Upper lobe of left lung (tissue), 6 donors: ENCODE results near the gene ARHGAP21. TPM values are rescaled to one million over a fixed set of nuclear protein-coding genes. Genes with fewer than 3 reads are reported as not detected.

Experiments used
- ATAC-seq, 2 donors: fragments of 200-7000 bp; cut with Tn5 transposase; one replicate each; pipeline ENCODE4 v1.9.1; 2022; ENCODE audit warnings: mild to moderate bottlenecking in 2 of 2, moderate library complexity in 2 of 2; ENCODE audit not compliant: low FRiP score in 2 of 2
- DNase-seq, 2 donors: peaks; one replicate each; pipeline ENCODE4 v3.0.0-alpha.2; 2019 to 2020
- H3K27ac ChIP-seq, 4 donors: fragments of 200-600 bp; sonication (generic); one replicate each; pipeline ENCODE4 v1.5.1; 2016 to 2019
- H3K27me3 ChIP-seq, 4 donors: fragments of 200-600 bp; sonication (generic); one replicate each; pipeline ENCODE4 v1.5.1; 2017 to 2019
- H3K36me3 ChIP-seq, 4 donors: fragments of 200-600 bp; sonication (generic); one replicate each; pipeline ENCODE4 v1.5.1; 2016 to 2019
- H3K4me1 ChIP-seq, 4 donors: fragments of 200-600 bp; sonication (generic); one replicate each; pipeline ENCODE4 v1.5.1; 2018 to 2019
- H3K4me3 ChIP-seq, 4 donors: fragments of 200-600 bp; sonication (generic); one replicate each; pipeline ENCODE4 v1.5.1; 2017 to 2019; ENCODE audit warnings: mild to moderate bottlenecking in 2 of 4, moderate library complexity in 1 of 4
- H3K9me3 ChIP-seq, 4 donors: fragments of 200-600 bp; sonication (generic); one replicate each; pipeline ENCODE4 v1.5.1; 2018 to 2019
- EP300 ChIP-seq, 4 donors: sonication (generic); formaldehyde crosslinking; IDR thresholded peaks; one replicate each; pipeline ENCODE4 v1.5.1; 2017; ENCODE audit warnings: antibody characterized with exemption in 4 of 4, control low read depth in 2 of 4
- POLR2A ChIP-seq, 4 donors: fragments of 450-650 bp; IDR thresholded peaks; one replicate each; pipeline ENCODE4 v1.5.1; 2016 to 2017; ENCODE audit warnings: antibody characterized with exemption in 4 of 4, mild to moderate bottlenecking in 2 of 4
- POLR2AphosphoS5 ChIP-seq, 2 donors: sonication (generic); formaldehyde crosslinking; IDR thresholded peaks; one replicate each; pipeline ENCODE4 v1.5.1; 2017; ENCODE audit warnings: antibody characterized with exemption in 2 of 2
- WGBS, 2 donors: methylation state at CpG; one replicate each; pipeline ENCODE4 v1.1.5; 2017 to 2018; 5-methylcytosine and 5-hydroxymethylcytosine counted together
- total RNA-seq, 6 donors: library from RNA; depleted of rRNA in 4 of 6; stranded (reverse); fragments of >200 nt in 4 of 6; gene quantifications; one replicate each; pipeline versions ENCODE4 v1.1.0 to v1.2.1, GENCODE V29; 2016 to 2021
- TF ChIP-seq, protein P1 (sequence below), 6 experiments: fragments of 450-650 bp in 4 of 6; fragments of 200-600 bp in 2 of 6; sonication (generic) in 2 of 6; IDR thresholded peaks; one replicate each; pipeline ENCODE4 v1.5.1; 2016 to 2019; ENCODE audit warnings: antibody characterized with exemption in 6 of 6
- donor health status: DM: no; HTN: no; CAD: no; lungs with moderate emphysema.
- donor health status: DM: no; HTN: yes; CAD: no; lungs with severe emphysema.

The ARHGAP21 gene
- total RNA-seq, 6 donors from 2014 or later: 63.9 to 88.8 (median 73.5) TPM

DNA sequence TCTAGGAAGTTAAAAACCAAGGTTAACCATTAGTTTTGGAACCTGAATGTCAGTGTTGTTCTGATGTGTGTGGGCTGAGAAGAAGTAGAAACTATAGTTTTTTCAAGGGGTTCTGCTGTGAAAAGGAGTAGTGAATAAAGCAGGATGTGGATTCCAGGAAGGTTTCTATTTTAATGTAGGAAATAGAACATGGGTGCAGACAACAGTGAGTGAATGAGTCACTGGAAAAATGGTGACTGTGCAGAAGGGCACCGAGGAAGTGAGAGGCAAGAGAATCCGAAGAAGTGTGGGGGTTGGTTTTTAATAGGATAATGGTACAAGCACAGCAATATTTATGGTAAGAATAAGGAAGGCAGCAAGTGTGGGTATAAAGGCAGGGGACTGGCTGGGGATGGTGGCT lies 120.4 kb downstream of the ARHGAP21 start:
- Histone ChIP-seq H3K4me1 (no peaks in the 10 kb centered on the region), H3K36me3 (peaks cover 13 to 77% (median 29%) of the 10 kb centered on the region in 4 donors), H3K27me3 (no peaks in the 10 kb centered on the region), H3K4me3 (no peak overlapping the region), H3K9me3 (no peaks in the 10 kb centered on the region), H3K27ac (no peak overlapping the region)
- TF ChIP-seq POLR2A (IDR thresholded peaks at IDR 0.05) (no peak), EP300 (IDR thresholded peaks at IDR 0.05) (no peak), POLR2AphosphoS5 (IDR thresholded peaks at IDR 0.05) (no peak)
- TF ChIP-seq, protein P1, sequence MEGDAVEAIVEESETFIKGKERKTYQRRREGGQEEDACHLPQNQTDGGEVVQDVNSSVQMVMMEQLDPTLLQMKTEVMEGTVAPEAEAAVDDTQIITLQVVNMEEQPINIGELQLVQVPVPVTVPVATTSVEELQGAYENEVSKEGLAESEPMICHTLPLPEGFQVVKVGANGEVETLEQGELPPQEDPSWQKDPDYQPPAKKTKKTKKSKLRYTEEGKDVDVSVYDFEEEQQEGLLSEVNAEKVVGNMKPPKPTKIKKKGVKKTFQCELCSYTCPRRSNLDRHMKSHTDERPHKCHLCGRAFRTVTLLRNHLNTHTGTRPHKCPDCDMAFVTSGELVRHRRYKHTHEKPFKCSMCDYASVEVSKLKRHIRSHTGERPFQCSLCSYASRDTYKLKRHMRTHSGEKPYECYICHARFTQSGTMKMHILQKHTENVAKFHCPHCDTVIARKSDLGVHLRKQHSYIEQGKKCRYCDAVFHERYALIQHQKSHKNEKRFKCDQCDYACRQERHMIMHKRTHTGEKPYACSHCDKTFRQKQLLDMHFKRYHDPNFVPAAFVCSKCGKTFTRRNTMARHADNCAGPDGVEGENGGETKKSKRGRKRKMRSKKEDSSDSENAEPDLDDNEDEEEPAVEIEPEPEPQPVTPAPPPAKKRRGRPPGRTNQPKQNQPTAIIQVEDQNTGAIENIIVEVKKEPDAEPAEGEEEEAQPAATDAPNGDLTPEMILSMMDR (IDR thresholded peaks at IDR 0.05): no peak
- ATAC-seq: no peak
- 79 to 81% methylated on average over 2 of the region's 2 CpGs for WGBS, 2 donors
- DNase-seq: no peak

DNA sequence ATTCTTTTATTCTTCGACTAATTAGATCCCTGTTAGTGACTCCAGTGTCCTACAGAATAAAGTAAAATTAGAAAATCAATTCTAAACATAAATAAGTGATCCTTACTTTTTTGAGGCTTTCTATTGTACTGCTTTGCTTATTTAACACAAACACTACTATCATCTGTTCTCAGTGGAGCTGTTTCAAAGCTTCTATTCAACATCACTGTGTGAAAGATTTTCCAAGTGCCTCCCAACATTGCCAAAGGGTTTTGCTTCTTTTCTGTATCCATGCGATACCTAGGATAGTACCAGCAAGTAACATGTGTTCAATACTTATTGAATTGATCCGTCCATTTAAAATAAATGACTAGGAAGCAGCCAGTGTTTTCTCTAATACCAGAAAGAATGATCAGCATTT lies 125.7 kb downstream of the ARHGAP21 start:
- TF ChIP-seq POLR2A (IDR thresholded peaks at IDR 0.05) (no peak), POLR2AphosphoS5 (IDR thresholded peaks at IDR 0.05) (no peak), EP300 (IDR thresholded peaks at IDR 0.05) (no peak)
- TF ChIP-seq, protein P1 (IDR thresholded peaks at IDR 0.05): no peak
- Histone ChIP-seq H3K36me3 (peaks cover 17 to 96% (median 47%) of the 10 kb centered on the region in 4 donors), H3K4me1 (no peaks in the 10 kb centered on the region), H3K4me3 (no peak overlapping the region), H3K27me3 (no peaks in the 10 kb centered on the region), H3K27ac (no peak overlapping the region), H3K9me3 (no peaks in the 10 kb centered on the region)
- ATAC-seq (no peak), DNase-seq (no peak)
- WGBS, 2 donors: 95 to 97% methylated on average over 3 of the region's 3 CpGs

DNA sequence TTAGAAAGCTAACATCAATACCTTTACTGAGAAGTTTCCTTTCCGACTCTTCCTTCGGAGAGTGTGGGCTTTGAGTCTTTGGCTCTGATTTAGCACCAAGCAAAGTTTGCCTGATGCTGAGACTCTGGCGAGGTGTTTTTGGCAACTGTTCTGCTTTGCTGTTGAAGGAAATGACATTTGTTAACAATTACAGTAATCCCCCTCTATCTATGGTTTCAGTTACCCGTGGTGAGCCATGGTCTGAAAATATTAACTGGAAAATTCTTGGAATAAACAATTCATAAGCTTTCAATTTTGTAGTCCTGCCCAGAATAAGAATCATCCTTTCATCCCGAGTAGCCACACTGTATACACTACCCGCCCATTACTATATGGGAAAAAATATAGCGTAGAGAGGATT lies 126.3 kb downstream of the ARHGAP21 start:
- Histone ChIP-seq H3K36me3 (peaks cover 20 to 96% (median 52%) of the 10 kb centered on the region in 4 donors), H3K27me3 (no peaks in the 10 kb centered on the region), H3K4me3 (no peak overlapping the region), H3K27ac (no peak overlapping the region), H3K4me1 (no peaks in the 10 kb centered on the region), H3K9me3 (no peaks in the 10 kb centered on the region)
- DNase-seq: no peak
- no peak for ATAC-seq
- 87 to 88% methylated on average over 7 of the region's 7 CpGs for WGBS, 2 donors
- TF ChIP-seq, protein P1 (IDR thresholded peaks at IDR 0.05): no peak
- TF ChIP-seq EP300 (IDR thresholded peaks at IDR 0.05): no peak
- TF ChIP-seq POLR2AphosphoS5 (IDR thresholded peaks at IDR 0.05): no peak
- no peak for TF ChIP-seq POLR2A (IDR thresholded peaks at IDR 0.05)

DNA sequence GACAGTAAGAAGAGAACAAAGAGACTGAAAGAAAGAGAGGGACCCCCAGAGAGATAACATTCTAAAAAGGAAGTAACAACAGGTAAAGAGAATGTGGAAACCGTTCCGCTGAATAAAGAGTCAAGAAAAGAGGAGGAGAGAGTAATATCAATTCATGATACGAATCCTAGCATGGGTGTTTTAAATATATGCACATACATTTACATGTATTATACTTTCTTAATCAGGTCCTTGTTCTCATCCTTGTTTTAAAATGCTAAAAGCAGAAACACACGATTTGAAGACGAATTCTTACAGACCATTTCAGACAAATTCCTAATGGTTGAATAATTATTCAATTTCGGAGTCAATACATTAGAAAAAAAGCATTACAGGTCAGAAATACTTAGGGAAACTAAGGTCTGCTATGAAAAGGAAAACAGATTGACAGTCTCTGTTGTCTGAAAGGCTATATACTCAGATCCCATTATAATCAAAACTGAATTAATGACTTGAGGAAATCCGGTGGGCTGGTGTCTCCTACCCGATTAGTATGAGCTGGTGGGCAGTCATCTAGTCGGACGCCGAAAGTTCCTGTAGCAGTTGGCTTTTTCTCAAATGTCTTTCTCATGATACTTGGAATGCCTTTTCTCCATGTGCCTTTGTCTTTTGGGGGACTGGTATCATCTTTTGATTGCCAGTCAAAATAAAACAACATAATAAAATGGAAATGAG lies 127.3 kb downstream of the ARHGAP21 start:
- WGBS, 2 donors: 82 to 95% methylated on average over 11 of the region's 11 CpGs
- no peaks in the 10 kb centered on the region for H3K4me1 ChIP-seq
- no peak overlapping the region for H3K4me3 ChIP-seq
- TF ChIP-seq POLR2AphosphoS5 (IDR thresholded peaks at IDR 0.05) (no peak), EP300 (IDR thresholded peaks at IDR 0.05) (no peak), POLR2A (IDR thresholded peaks at IDR 0.05) (no peak)
- TF ChIP-seq, protein P1 (IDR thresholded peaks at IDR 0.05): no peak
- no peaks in the 10 kb centered on the region for H3K9me3 ChIP-seq
- no peaks in the 10 kb centered on the region for H3K27me3 ChIP-seq
- DNase-seq: no peak
- no peak overlapping the region for H3K27ac ChIP-seq
- no peak for ATAC-seq
- H3K36me3 ChIP-seq: peaks cover 27 to 100% (median 53%) of the 10 kb centered on the region in 4 donors
